ENCODE results near the gene STAB2.

DNA sequence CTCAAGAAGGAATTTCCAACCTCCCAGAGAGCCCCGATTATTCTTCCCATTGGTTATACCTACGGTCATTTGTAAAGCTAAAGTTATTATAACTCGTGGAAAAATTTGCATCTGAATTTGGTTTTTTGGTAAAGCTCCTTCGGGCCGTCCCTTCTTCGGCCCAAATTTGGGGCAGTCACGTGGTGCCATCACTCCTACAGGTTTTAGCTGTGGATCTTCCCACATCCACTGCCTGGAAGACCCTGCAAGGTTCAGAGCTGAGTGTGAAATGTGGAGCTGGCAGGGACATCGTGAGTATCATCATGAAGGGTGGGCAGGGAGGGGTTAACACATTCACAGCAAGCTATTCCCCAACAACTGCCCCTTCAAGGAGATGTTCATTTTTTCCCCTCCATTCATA, 148.2 kb downstream of the STAB2 start:
- no peak for TF ChIP-seq POLR2AphosphoS5 (IDR thresholded peaks at IDR 0.05; ENCODE audit: borderline replicate concordance, low read depth, low read length)
- no peak for TF ChIP-seq FOXP2 (optimal IDR thresholded peaks at IDR 0.05; ENCODE audit: control extremely low read depth, extremely low read length, insufficient read depth)
